Fibroblast of skin of scalp (primary cell): ENCODE measurements around the gene SEMA3A.
A peak's percentile ranks its signal among the peaks of the same experiment; 100 is the strongest.
"Not testable (repeated sequence)": the region's sequence is repeated elsewhere in the genome, so short reads cannot be mapped to it uniquely, and the experiment has no call there.

ENCODE experiments used
- DNase-seq: peaks from one replicate; pipeline ENCODE4 v3.0.0-alpha.2; 2013

SEMA3A gene

GRCh38 chr7:84152995-84153394 lies 41.6 kb downstream of the SEMA3A start:
- no peak for DNase-seq

- DNase-seq: not testable (repeated sequence)
Observed at GRCh38 chr7:84150370-84150769, 44.2 kb downstream of the SEMA3A start.

- no peak for DNase-seq
Observed at GRCh38 chr7:84149573-84149972, 45.0 kb downstream of the SEMA3A start.

GRCh38 chr7:84145892-84146291 lies 48.7 kb downstream of the SEMA3A start:
- no peak for DNase-seq

- no peak for DNase-seq
Observed at GRCh38 chr7:84144935-84145334, 49.7 kb downstream of the SEMA3A start.

GRCh38 chr7:84144480-84144879 lies 50.1 kb downstream of the SEMA3A start:
- no peak for DNase-seq

GRCh38 chr7:84142726-84143125 lies 51.9 kb downstream of the SEMA3A start:
- no peak for DNase-seq

GRCh38 chr7:84139986-84140729 lies 54.4 kb downstream of the SEMA3A start:
- peak; percentile 54 for DNase-seq

GRCh38 chr7:84138411-84138810 lies 56.2 kb downstream of the SEMA3A start:
- no peak for DNase-seq

GRCh38 chr7:84137812-84138211 lies 56.8 kb downstream of the SEMA3A start:
- DNase-seq: no peak

GRCh38 chr7:84136809-84137208 lies 57.8 kb downstream of the SEMA3A start:
- no peak for DNase-seq

- DNase-seq: no peak
Observed at GRCh38 chr7:84136336-84136735, 58.3 kb downstream of the SEMA3A start.

- DNase-seq: no peak
Observed at GRCh38 chr7:84134169-84134568, 60.4 kb downstream of the SEMA3A start.

- no peak for DNase-seq
Observed at GRCh38 chr7:84125654-84126053, 68.9 kb downstream of the SEMA3A start.

GRCh38 chr7:84123965-84124547 lies 70.5 kb downstream of the SEMA3A start:
- DNase-seq: peak; percentile 61

- no peak for DNase-seq
Observed at GRCh38 chr7:84122582-84123360, 71.8 kb downstream of the SEMA3A start.

GRCh38 chr7:84117304-84117703 lies 77.3 kb downstream of the SEMA3A start:
- DNase-seq: no peak

- no peak for DNase-seq
Observed at GRCh38 chr7:84113906-84114850, 80.4 kb downstream of the SEMA3A start.

GRCh38 chr7:84113286-84113685 lies 81.3 kb downstream of the SEMA3A start:
- DNase-seq: peak; percentile 2

- DNase-seq: peak; percentile 1
Observed at GRCh38 chr7:84112771-84113170, 81.8 kb downstream of the SEMA3A start.

GRCh38 chr7:84111842-84112241 lies 82.7 kb downstream of the SEMA3A start:
- DNase-seq: no peak

GRCh38 chr7:84110400-84110799 lies 84.2 kb downstream of the SEMA3A start:
- DNase-seq: no peak
